Measurements from ENCODE around the gene PLXNA2.

Gene PLXNA2

DNA sequence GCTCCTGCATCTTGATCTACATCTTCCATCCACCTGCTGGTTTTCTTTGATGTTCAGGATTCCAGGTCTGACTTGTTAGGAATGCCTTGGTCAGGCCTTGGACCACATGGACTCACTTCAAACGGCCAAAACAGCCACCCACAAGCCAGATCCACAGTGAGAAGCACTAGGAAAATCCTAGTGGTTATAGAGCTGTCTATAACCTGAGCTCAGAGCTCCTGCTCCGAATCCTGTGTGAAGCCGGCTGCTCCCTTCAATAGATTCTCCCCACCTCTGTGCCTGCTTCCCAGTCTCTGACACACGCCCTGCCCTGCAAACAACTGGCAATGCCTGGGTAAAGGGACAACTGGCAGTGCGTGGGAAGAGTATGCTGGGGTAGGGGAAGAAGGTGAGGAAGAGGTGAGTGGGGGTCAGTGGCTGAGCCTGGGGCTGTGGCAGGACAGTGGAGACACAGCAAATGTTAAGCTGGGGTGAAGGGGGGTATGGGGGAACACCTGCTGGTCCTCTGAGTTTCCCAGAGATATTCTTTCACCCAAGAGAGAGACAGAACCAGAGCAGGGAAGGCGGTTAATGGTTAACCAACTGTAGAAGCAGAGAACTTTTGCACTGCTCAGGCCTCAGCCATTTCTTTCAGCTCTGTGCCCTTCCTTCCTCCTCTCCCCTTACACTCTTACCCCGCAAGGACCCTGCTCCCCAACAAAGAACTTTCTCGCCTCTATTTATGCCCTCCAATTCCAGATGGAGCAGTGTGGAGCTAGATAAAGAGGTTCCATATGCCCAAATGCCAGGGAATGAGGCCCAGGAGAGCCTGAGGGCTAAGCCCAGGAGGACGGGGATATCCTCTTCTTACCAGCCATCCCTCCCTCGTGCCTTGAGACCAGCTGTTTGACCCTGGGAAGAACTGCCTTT is 4.5 kb downstream of the PLXNA2 start:
- no peak for ATAC-seq

DNA sequence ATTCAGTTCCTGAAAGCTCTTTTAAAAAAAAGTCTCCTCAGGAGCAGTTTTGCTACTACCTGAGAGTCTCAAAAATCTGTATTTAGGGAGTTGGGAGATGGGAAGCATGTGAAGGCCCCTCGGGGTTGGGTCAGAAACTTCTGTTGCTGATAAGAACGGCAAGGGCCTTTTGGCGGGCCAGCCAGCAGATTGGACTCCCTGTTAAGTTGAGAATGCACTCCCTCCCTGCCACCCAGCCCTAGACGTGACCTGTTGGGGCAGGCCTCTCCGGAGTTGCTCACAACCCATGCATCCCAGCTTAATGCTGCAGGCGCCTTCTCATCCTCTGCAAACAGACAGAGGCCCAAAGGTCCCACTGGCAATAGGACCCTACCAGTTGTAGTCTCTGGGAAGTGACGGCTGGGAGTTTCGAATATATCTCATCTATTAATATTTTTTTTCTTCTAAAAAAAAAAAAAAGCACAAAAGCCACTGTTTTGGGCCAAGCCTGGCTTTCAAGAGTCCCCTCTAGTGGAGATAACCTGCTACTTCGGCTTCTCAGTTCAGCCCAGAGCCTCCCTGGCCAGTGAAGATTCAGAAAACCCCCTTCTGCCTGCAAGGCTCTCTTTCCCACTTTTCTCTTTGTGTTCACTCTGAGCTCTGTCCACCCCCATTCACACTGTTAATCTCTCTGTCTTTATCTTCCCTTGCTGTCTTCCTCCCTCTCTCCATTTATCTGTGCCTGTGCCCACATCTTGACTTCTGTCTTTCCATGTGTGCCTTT is 5.3 kb downstream of the PLXNA2 start:
- peak in 1 of 2 donors; percentile 33 for ATAC-seq

DNA sequence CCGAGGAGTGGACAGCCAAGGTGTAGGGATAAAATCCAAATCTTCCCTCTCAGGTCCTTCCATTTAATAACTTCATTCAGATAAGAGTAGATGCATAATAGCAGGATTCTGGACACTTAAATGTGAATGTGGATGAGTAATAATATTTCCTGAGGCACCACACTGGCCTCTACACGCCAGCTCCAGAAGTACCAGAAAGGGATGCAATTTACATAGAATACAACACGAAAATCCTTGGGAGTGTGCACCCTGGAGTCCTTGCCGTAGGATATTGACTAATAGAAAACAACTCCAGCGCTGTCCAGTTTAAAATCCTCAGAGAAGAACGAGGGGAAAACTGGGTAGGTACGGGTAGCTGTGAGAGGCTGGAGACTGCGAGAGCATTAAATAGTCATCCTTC is 6.9 kb downstream of the PLXNA2 start:
- ATAC-seq: no peak

DNA sequence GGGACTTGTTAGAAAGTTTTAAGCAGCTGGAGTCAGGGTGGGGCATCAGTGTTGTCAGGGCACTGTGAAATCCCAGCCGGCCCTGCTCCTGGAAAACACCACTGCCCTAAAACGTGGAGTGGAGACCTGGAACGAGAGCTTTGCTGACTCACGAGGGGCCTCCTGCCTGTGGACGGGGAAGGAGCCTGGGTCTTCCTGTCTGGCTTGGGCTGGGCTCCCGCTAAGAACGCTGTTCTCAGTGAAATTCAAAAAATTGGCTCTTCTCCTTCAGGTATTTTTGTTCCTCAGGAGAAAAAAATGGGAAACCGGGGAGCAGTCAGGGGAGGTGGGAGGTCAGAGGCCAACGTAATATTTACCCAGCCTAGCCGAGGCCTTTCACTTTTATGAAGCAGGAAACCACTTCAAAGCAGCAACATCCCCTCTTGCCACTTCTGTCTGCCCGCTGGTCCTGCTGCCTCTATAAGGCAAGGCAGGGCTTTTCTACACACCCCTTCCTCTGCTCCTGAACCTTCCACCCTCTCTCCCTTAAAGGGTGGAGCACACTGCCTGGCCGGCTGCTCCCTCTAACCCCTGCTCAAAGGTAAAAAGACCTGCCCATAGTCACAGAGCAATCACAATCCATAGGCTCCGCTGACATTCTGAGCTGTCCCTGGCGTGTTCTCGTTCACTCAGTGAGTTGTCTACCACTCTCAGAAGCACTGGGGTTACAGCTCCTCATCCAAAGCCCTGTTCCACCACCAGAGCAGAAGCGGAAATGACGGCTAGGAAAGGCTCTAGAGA is 8.0 kb downstream of the PLXNA2 start:
- no peak for ATAC-seq

DNA sequence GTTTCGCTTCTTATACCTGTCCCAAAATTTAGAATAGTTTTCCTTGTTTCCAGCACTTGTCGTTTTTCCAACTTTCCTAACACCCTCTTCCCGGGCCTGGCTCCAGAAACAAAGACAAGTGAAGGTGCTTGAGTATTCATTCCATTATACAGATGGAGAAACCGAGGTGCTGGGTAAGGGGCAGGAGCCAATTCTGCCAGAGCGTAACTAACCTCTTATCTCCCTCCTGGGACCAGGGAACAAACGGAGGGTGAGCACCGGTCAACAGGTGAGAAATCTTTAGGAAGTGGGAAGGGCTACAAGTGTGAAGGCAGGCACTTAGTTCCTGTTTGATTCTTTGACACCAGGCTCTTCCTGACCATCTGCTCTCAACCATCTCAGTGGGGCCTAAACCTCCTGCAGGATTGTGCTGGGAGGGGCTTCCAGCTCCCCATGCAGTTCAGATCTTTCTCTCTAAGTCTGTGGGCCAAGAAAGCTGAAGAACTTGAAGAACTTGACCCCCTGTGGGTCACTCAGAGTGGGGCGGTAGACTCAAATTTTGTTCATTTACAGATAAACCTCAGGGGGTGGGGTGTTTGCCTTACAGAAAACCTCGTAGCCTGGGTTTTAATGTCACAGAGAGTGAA is 8.7 kb downstream of the PLXNA2 start:
- no peak for ATAC-seq

DNA sequence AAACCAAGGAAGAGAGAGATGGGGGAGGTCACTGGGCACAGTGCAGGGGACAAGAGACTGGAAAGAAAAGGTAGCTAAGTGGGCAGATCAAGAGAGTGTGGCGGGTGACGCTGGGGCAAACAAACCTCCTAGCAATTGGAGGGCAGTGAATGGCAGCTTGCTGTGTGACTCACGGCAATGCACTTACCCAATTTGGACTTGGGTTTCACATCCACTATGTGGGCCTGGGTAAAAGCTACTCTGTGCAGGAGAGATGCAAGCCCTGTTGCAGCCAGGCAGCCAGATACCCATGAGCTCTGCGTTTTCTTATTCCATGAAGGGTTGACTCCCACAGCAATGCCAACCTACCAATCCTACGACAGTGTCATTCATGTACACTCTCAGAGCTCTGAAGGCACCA is 9.5 kb downstream of the PLXNA2 start:
- no peak for ATAC-seq

DNA sequence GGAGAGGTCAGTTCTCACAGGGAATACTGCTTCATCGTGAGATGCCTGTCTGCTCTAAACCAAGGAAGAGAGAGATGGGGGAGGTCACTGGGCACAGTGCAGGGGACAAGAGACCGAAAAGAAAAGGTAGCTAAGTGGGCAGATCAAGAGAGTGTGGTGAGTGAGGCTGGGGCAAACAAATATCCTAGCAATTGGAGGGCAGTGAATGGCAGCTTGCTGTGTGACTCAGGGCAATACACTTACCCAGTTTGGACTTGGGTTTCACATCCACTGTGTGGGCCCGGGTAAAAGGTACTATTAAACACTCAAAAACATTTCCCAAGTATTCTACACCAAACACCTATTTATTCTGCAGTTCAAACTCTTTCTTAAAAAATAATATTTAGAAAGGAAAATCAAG is 10.2 kb downstream of the PLXNA2 start:
- no peak for ATAC-seq

DNA sequence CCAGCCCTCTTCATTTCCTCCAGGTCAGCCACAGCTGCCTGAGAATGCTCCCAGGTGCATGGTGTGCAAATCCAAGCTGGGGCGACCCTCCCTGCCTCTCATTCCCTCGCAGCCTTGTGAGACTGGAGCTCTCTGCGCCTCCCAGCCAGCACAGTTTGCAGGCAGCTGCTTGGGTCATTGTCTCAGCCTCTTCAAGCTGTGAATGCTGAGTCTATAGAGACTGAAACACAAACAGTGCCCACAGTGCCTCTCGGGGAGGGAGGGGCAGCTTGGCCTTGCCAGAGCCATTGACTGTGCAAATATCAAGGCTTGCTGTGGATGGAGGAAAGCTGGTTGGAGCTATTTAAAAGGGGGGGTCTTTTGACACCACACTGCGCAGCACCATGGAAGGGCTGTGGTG is 10.6 kb downstream of the PLXNA2 start:
- no peak for ATAC-seq

DNA sequence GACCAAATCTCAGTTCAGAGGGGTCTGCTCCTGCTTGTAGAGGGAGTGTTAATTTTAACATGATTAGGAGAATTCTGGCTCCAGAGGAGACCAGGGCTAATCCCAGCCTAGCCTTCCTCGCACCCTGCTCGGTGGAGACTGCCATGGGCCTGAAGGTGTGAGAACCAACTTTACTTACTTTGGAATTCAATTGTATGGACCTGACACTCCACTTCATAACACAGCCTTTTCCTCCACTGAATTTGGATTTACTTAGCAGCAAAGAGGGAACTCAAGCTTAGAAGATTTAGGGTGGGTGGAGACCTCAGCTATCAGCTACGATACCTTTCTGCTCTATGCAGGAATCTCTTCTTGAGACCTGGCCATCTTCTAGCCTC is 11.5 kb downstream of the PLXNA2 start:
- ATAC-seq: no peak

DNA sequence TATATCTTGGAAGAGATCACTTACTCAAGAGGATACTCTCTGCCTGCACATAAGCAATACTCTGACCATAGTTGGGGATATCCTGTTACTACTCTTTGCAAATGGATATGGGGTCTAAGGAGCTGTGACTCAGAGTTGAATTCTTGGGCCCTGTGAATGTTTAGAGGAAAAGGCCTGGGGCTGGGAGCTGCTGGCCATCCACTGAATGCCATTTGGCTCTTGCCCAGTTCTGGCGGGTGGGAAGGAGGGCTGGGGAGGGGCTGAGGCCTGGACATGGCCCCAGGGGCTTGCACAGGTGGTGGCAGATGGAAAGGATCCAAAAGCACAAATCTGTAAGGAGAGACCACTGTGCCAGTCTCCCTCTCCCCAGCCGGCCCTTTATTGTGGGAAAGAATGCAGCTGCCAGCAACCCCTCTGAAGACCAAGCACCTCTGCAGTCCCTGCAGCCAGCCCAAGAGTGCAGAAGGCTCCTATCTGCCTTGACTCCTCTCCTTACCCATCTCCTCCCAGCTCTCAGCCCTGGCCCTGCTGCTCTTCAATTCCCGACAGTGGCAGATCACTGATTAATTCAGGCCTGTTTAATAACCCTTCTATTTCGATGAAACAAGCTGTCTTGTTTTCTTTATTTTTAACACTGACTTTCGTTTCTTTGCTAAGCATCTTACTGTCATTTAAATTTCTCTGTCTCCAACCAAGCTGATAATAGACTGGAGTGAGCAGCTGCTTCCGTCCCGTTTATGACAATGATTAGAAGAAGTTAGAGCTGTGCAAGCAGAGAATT is 12.1 kb downstream of the PLXNA2 start:
- ATAC-seq: no peak

DNA sequence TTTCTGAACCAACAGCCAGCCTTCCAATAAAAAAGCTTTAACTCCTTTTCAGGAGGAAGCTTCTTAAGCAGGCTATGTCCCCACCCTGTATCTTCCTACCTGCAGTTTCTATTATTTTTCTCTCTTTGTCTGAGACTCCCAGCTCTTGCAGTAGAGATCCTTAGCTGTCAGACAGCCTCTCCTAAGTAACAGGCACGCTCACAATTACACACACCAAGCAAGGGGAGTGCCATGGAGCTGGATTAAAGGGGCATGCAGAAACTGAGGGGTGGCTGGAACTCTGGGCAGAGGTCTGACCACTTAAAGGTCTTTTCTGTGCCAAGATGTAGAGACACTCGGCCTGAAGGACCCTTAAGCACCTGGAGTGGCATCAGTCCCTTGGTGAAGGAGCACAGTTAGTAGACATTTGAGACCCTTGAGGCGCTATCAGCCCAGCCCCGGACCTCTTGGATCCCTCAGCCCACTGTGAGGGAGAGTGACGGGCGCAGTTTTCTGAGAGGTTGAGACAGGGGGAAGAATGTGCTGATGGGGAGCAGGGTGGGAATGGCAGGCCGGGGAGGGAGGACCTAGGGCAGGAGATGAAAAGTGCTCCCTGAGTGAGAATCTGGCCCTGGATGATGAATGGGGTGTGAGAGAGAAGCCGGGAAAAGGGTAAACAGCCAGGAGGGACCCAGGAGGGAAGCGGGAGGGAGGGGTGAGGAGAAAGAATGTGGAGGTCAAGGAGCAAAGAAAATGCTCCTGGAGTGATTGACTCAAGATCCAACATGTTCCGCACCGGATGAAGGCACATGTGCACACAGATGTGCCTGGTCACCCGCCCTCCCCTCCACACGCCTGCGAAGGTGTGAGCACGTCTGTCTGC is 13.3 kb downstream of the PLXNA2 start:
- ATAC-seq: no peak

DNA sequence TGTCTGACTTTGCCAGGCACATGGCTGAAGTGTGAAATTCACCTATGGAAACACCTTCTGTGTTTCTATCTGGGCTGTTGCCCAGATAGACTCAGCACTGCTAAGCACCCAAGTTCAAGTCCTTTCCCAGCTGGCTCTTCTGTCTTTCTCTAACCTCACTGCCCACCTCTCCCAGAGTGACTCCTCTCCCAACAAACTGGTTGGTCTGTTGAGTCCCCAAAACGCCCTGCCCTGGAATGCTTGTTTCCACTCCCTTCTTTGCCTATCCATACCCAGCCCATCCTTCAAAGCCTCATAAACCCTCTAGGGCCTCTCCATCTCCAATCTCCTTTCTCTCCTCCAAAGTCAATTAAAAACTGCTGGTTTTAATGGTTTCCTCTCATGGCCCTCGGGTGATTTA is 15.6 kb downstream of the PLXNA2 start:
- ATAC-seq: no peak

DNA sequence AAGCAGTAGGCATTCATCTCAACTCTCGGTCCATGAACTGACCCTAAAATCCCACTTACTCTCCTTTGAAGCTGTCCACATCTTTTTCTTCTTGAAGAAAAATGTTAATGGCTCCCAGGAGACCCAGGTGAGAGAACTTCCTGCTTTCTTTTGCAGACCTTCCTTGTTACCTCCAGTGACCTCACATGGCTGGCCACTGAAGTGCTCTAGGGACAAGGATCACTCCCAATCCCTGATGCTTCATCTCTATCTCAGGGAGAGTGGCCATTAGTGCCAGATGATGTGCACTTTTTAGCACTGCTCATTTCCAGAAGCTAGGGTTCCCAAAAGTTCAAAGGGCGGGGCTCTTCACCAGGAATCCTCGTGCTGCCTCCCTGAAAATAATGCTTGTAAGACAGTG is 16.2 kb downstream of the PLXNA2 start:
- ATAC-seq: no peak

DNA sequence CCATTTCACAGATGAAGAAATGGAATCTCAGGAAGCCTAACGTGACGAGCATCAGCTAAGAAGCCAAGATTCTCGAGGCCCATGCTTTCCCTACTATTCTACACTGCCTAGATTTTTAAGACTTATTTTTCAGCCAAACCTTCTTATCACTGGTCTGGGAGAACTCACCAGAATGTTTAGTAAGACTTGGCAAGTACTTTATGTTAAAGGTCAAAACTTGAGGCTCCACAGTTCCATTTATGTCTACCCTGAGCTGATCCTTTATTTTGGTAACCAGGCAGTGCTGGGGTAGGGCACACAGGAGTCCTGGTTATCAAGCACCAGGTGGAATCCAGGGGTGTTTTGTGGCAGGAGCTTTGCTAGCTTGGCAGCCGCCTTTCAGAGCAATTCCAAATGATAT is 16.8 kb downstream of the PLXNA2 start:
- no peak for ATAC-seq

DNA sequence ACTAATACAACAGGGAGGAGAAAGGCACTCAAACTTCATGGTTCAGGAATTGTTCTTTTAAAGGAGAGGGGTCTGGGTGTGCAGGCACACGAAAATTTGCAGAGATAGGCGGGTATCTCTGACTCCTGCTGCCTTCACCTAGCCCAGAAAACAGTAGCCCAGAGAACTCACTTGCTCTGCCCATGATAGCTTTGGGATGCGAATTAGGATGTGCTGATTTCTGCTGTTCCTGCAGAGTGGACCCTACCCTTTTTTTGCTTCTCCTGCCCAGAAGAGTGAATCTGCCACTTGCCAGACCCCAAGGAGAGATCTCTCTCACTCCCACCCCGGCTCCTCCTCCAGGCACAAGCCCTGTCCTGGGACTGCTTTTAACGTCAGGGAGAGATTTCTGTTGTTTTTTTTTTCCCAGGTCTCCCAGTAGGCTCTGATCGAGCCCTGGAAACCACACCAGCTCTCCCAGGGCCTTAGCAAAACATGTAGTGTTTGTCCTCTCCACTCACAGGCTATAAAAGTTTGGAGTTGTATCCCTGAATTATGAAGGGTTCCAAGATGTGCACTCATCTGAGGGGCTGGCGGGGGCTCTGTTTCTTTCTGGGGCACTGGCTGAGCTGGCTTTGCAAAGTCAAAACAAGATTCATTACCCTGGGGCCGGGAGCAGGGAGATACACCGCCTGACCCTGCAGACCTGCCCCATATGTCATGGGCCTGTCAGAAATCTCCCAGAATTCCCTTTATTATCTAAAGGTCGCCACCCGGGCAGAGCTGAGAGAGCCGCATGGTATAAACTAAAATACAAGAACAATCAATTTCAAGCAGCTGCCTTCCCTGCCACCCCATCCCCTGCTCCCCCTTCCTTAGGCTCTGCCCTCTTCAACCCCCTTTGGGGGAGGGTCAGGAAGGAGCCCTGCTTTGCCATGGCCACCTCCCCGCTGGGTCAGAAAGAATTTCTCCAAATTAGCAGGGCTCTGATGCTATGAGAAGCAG is 17.9 kb downstream of the PLXNA2 start:
- ATAC-seq: no peak

DNA sequence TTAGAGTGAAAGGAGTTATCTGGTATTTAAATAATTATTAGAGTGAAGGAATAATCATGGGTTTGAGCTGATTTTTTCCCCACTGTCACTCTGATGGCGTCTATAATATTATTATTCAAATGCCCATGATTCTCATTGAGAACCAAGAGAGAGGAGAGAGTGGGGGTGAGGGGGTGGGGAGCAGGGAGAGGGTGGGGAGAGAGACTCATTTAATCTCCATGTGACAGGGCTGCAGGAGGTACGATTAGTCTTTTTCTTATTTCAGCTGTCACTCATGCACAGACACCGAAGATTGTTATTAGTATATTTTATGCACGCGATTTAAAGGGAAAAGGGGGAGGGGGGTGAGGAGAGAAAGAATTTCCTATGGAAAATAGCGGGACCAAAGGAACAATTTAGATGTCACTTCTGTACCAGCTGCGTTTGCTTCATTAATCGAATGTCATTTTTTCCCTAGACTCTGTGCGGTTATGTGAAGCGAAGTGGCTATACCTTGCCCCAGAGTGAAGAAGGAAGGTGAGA is 19.9 kb downstream of the PLXNA2 start:
- ATAC-seq: no peak

DNA sequence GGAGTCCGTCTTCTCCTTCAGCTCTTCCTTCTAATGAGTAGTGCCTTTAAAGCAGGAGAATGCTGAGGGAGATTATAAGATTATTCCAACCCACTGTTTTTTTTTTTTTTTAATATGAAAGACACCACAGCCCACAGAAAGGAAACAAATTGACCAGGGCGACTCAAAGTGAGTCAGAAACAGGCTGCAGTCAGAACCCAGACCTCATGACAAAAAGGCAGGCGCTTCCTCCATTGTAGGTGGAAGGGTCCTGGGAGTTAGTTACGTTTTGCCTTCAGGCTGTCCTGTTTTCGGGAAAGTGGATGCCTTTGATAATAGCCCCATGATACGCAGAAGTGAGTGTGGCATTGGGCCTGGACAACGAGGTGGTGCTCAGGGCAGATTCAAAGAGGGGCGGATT is 21.0 kb downstream of the PLXNA2 start:
- no peak for ATAC-seq

DNA sequence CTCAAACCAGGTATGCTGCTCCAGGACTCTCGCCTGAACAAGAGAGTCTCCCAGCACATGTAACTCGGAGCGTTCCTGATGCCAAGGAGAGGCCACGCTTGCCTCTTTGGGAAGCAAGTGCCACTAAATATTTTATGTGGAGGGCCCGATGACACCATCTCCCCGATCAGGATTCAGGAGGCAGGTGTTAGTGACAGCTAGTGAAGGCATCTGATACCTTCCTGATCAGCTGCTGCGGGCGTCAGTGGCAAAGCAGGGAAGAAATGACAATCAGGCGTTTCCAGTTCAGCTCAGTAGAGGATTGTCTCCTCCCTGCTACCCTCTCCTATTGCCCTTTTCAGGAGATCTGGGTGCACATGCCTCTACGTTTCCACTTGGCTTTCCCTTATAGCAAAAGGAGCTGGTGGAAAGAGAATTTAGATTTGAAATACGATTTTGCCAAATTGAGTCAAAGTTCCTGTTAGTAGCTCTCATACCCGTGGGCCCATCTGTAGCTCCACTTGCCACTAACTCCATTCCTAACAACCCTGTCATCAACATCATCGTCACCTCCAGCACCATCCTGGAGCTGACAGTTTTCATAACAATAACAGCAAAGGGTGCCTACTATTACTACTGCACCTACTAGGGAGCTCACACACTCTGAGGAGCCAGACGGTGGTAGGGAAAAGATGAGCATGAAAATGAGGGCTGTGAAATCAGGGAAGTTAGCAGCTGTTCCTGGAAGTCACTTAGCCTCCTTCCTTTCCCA is 21.6 kb downstream of the PLXNA2 start:
- no peak for ATAC-seq

DNA sequence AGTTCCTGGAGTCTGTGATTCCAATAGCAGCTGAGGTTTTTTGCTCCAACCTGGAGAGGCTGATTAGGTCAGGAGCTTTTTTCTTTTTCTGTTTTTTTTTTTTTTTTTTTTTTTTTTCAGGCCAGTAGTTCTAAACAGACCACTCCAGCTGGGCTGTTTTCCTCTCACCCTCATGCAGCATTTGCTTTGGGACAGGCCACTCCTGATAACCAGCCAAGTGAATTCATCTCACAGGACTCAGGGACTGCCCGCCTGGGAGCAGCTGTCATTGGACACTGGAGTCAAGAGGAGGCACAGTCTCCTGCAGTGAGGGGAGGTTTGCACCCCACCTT is 22.9 kb downstream of the PLXNA2 start:
- no peak for ATAC-seq
